ENCODE data around the gene TRAPPC14.
A peak's percentile ranks its signal among the peaks of the same experiment; 100 is the strongest.
"Not testable (repeated sequence)": the region's sequence is repeated elsewhere in the genome, so short reads cannot be mapped to it uniquely, and the experiment has no call there.

TRAPPC14 gene, protein sequence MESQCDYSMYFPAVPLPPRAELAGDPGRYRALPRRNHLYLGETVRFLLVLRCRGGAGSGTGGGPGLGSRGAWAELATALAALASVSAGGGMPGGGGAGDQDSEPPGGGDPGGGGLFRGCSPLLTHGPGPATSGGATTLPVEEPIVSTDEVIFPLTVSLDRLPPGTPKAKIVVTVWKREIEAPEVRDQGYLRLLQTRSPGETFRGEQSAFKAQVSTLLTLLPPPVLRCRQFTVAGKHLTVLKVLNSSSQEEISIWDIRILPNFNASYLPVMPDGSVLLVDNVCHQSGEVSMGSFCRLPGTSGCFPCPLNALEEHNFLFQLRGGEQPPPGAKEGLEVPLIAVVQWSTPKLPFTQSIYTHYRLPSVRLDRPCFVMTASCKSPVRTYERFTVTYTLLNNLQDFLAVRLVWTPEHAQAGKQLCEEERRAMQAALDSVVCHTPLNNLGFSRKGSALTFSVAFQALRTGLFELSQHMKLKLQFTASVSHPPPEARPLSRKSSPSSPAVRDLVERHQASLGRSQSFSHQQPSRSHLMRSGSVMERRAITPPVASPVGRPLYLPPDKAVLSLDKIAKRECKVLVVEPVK

DNA sequence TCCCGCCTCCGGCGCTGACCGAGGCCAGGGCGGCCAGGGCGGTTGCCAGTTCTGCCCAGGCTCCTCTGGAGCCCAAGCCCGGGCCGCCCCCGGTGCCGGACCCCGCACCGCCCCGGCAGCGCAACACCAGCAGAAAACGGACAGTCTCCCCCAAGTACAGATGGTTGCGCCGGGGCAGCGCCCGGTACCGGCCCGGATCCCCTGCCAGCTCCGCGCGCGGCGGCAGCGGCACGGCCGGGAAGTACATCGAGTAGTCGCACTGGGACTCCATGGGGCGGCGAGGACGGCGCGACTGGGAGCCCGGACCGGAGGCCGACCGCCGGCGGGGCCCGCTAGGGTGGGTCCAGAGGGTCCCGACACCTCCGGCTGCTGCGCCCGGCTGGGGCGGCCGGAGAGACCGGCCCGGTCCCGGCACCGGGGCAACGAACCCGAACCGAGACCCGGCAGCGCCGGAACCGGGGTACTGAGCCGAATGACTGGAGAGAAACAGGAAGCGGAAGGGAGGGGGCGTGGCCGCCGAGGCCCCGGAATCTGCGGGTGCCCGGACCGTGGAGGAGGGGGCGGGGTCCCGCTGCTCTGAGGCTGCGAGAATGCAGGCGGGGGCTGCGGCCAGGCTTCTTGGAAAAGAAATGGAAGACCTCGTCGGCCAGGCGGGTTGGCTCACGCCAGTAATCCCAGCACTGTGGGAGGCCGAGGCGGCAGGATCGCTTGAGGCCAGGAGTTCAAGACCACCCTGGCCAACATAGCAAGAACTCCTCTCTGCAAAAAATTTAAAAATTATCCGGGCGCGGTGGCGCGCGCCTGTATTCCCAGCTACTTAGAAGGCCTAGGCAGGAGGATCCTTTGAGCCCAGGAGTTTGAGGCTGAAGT is at the start of gene TRAPPC14:
Gene TRAPPC14 (minus strand): TSS at position 495 of the 870 bp plus-strand sequence. CDS start 224 bp downstream, at position 271.
- peak; percentile 88 for DNase-seq

DNA sequence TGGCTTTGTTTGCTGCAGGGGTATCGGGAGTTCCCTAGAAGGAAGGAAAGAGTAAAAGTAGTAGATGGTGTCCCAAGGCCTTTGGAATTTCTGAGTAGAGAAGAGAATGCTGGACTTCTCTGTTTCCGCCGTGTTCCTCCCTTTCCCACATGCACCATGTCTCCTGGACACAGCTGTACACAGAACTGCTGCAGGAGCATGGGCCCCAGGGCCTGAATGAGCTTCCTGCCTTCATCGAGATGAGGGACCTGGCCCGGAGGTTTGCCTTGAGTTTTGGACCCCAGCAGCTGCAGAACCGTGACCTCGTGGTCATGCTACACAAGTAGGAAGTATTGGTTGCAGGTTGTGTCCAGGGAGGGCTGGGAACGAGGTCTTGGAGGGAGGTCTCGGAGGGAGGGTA is 45.9 kb upstream of the TRAPPC14 start:
- no peak for DNase-seq

DNA sequence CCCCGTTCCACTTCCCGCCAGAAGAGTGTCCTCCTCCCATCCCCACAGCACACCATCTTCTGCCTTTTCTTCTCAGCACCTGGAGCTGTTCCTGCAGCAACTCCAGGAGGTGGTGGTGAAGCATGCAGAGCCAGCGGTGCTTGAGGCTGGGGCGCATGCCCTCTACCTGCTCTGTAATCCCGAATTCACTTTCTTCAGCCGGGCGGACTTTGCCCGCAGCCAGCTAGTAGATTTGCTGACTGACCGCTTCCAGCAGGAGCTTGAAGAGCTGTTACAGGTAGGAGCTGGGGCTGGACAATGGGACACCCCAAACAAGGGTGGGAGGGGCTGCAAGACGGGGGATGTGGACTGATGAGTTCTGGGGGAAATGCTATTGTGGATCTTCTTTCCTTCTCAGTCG is 42.2 kb upstream of the TRAPPC14 start:
- no peak for DNase-seq

DNA sequence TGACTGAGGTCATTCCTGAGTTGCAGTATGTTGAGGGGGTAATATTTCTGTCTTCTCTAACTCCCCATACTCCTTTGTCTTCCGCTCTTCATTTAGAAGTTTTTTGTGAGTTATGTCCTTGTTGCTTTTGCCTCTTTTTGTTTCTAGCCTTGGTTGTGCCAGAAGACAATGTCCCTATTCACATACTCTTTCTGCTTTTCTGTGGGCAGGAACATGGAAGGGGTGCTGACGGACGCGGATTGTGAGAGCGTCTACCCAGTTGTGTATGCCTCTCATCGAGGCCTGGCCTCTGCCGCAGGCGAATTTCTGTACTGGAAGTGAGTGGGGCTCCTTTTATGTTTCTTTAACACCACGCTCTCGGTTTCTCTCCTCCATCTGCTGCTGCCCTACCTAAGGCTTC is 39.7 kb upstream of the TRAPPC14 start:
- DNase-seq = no peak

DNA sequence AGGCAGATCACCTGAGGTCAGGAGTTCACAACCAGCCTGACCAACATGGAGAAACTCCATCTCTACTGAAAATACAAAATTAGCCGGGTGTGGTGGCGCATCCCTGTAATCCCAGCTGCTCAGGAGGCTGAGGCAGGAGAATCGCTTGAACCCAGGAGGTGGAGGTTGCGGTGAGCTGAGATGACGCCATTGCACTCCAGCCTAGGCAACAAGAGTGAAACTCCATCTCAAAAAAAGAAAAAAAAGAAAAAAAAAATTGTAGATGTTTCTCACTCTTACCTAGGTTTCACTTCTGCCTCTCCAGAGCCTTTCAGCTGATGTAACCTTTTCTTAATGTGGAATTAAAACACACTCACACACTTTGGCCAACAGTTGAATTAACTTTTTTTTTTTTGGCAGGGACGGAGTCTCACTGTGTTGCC is 37.4 kb upstream of the TRAPPC14 start:
- DNase-seq = not testable (repeated sequence)

DNA sequence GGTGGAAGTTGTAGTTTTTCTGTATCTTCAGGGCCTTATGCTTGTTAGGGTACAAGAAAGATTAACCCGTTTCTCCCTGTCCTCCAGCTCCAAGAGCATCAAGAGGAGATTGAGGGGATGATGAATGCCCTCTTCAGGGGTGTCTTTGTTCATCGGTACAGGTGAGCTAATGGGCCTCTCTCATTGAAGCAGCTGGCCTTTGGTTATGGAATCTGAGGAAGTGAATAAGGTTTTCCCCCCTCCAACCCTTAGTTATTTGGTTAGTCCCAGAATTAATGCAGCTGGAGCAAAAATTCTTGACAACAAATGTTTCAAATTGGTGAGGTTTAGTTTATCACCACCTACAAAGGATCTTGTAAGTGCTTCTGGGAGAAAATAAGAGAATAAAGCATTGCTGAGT is 36.7 kb upstream of the TRAPPC14 start:
- peak; percentile 9 for DNase-seq

DNA sequence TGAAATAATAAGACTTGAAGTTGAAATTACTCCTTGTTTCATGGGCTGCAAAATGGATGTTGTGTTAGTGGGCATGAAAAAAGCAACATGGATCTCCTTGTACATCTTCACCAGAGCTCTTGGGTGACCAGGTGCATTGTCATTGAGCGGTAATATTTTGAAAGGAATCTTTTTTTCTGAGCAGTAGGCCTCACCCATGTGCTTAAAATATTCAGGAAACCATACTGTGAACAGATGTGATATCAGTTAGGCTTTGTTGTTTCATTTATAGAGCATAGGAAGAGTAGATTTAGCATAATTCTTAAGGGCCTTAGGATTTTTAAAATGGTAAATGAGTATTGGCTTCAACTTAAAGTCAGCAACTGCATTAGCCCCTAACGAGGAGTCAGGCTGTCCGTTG is 34.4 kb upstream of the TRAPPC14 start:
- DNase-seq = no peak

DNA sequence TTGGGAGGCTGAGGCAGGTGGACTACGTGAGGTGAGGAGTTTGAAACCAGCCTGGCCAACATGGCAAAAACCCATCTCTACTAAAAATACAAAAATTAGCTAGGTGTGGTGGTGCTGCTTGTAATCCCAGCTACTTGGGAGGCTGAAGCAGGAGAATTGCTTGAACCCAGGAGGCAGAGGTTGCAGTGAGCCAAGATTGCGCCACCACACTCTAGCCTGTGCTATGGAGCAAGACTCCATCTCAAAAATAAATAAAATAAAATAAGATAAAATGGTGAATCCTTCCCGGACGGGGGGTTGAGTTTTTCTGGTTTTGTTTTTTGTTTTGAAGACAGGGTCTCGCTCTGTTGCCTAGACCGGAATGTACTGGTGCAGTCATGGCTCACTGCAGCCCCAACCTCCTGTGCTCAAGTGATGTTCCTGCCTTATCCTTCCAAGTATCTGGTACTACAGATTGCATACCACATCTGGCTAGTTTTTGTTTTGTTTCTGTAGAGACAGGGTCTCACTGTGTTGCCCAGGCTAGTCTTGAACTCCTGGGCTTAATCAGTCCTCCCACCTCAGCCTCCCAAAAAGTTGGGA is 33.8 kb upstream of the TRAPPC14 start:
- not testable (repeated sequence) for DNase-seq

DNA sequence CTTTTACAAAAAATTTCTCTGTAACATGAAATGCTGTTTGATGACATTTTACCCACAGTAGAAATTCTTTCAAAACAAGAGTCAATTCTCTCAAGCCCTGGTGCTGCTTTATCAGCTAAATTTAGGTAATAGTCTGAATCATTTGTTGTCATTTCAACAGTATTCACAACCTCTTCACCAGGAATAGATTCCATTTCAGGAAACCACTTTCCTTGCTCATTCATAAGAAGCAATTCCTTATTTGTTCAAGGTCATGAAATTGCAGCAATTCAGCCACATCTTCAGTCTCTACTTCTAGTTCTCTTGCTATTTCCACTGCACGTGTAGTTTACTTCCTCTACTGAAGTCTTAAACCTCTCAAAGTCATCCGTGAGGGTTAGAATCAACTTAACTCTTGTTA is 33.3 kb upstream of the TRAPPC14 start:
- DNase-seq = no peak

DNA sequence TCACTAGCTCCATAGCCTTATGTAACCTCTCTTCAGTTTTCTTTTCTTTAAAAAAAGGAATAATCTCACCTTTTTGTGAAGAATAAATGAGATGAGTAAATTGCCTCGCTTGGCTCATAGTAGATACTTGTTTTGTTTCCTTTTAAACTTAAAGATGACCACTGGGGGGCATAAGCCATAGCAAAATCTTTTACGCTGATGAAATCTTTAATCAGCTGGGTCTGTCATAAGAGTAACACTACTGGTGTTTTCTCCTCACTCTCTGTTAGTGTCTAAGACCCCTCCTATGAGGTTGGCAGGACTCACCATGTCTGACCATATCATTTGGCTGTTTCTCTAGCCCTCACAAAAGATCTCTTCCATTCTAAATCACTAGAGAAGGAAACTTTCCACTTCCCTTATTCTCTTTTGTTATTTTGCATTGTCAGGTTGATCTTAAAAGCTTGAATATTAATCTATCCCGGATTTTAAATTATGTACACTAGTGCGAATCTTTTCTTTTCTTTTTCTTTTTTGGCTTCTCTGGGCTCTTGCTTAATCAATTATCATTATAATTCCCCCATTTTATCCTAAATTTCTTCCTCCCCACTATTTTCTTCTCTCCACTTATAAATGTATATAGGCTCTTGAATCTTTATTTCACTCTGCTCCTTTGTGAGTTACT is 31.7 kb upstream of the TRAPPC14 start:
- no peak for DNase-seq

DNA sequence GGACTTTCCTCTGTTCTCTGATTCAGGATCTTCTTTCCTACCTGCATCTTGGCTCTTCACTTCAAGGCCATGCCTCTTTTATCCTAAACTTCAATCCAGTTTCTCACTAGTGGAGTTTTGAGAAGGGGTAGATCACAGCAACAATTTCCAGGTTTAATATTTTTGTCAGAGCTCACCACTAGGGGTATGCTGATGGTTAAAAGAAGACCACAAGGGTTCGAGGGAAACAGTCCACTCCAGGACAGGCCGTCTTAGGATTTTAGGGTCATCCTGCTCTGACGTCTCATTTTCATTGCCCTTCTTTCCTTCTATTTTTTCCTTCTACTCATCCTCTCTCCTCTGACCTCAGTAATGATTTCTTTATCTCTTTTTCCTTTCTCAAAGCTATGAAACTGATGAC is 30.5 kb upstream of the TRAPPC14 start:
- no peak for DNase-seq

DNA sequence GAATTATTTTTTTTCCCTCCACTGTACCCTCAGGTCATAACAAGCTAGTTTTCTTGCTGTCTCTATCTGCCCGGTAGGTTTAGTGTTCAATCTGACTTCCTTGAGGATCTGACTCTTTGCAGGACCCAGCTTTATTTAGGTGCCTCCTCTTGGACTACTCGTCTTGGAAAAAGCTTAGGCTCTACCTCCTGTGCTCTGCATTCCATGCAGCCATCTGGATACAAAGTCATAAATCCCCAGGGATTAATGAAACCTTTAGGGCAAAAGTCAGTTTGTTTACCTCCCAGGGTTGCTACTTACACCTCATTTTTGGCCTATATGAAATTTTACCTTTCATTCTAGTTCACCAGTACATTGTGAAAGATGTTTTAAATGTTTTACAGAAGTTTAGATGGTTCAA is 27.2 kb upstream of the TRAPPC14 start:
- no peak for DNase-seq

DNA sequence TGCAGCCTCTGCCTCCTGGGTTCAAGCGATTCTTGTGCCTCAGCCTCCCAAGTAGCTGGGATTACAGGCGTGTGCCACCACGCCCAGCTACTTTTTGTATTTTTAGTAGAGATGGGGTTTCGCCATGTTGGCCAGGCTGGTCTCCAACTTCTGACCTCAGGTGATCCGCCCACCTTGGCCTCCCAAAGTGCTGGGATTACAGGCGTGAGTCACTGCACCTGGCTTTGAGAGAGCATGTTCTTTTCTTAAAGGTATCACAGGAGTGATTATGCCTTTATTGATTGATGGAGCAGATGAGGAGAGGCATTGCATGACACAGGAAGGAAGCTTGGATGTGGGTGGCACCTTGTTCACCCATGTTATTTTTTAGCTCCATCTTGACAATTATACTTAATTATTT is 24.6 kb upstream of the TRAPPC14 start:
- DNase-seq = peak; percentile 28

DNA sequence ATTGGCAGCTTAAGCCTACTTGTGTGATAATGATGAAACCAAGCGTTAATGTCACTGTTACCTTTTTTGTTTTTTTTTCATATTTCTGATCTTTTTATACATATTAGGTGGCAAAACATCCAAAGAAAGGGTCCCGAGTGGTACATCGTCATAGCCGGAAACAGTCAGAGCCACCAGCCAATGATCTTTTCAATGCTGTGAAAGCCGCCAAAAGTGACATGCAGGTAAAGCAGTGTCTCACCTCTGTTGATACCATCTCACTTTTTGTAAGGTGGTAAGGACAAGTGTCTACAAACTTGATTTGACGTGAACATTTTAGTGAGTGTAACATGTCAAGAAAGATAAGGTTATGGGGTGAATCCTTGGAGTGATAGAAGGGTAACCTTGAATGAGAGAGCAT is 24.1 kb upstream of the TRAPPC14 start:
- DNase-seq = not testable (repeated sequence)

DNA sequence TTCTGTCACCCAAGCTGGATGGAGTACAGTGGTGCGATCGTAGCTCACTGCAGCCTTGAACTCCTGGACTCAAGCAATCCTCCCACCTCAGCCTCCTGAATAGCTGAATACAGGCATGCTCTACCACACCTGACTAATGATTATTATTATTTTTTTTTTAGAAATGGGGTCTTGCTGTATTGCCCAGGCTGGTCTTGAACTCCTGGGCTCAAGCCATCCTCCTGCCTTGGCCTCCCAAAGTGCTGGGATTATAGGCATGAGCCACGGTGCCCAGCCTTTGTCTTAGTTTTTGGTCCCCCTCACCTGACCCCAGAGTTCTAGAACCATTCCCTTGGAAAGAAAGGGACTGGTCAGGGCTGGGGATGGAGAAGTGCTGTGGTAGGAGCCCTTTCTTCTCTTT is 21.6 kb upstream of the TRAPPC14 start:
- DNase-seq = not testable (repeated sequence)

DNA sequence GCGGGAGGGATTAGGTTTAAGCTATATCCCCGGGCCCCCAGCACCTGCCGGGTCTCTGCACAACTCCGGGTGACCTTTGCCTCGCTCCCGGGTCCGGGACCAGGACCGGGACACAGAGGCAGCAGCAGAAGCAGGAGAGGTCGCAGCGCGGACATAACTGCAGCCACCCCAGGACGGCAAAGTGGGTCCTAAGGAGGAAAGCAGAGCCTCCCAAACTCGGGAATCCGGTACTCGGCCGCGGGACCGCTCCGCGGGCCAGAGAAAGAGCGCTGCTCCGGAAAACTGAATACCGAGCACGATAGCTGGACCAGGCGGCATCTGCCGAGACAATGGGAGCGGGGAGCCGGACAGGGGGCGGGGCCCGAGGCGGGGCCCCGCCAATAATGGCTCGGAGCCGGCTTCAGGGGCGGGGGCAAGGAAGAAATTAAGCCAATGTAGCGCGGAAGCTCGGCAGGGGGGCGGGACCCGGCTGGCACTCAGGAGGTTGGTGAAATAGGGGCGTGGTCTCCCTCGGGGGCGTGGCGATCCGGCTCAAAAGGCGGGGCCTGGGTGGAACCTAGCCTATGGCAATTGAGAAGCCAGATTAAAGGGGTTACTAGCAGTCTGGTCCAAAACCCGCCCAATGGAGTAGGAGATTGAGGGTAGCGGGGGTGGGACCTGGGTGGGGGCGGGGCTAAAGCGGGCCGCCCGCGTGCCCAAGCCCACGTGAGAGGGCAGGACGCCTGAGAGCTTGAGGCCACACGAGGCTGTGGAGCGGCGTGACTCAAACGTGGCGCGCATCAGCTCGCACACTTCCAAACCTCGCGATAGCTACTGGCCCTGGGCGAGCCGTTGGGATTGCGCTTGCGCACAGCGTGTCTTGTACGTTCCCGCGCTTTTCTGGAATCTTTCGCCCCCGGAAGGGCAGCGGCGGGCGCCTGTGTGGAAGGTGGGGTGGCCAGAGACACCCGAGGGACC is 18.8 kb upstream of the TRAPPC14 start, which contains the start of the genes GPC2 and STAG3:
Gene GPC2 (minus strand): TSS at position 337 of the 957 bp plus-strand sequence. CDS start 182 bp downstream, at position 155.
Gene STAG3 (plus strand): TSS at position 874 of the 957 bp plus-strand sequence. CDS start 2,639 bp downstream, outside the sequence.
- peak; percentile 97 for DNase-seq

DNA sequence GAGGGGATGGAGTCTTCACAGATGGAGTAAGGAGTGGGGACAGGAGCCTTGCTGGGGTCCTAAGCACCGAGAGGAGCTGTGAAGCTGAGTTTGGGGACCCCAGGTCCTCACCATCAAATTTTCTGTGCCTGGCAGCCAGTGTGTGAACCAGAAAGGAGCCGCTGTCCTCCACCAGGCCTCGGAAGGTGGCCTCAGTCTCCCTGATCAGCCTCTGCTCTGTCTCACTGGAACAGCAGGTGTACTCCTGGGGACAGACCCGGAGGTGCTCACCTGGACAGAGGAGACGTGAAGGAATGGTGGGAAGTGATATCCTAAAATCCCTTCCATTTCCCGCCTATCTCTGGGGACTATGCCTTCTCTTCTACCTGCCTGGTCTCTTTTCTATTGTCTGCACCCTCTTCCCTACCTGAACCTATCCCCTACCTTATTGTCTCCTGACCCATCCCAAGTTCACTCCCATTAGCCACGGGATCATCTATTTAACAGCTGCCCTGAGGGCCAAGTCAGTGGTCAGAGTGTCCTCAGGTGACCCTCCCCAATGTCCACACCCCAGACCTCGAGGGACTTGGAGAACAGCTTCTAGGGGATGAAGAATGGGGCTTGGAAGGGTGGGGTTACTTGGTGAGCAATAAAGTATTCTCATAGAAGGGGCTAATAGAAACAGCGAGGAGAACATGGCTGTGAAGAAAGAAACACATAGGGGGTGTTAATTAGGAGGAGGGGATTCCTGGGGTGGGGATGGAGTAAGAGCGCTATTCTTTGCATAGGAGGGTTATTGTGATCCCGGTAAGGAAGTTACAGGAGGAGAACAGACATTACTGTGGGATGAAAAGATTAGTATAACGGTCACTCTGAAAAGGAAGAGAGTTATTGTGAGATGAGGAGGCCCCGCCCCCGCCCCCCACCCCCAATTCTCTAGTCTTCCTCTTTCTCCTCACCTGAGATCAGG is 17.8 kb upstream of the TRAPPC14 start:
- peak; percentile 42 for DNase-seq

DNA sequence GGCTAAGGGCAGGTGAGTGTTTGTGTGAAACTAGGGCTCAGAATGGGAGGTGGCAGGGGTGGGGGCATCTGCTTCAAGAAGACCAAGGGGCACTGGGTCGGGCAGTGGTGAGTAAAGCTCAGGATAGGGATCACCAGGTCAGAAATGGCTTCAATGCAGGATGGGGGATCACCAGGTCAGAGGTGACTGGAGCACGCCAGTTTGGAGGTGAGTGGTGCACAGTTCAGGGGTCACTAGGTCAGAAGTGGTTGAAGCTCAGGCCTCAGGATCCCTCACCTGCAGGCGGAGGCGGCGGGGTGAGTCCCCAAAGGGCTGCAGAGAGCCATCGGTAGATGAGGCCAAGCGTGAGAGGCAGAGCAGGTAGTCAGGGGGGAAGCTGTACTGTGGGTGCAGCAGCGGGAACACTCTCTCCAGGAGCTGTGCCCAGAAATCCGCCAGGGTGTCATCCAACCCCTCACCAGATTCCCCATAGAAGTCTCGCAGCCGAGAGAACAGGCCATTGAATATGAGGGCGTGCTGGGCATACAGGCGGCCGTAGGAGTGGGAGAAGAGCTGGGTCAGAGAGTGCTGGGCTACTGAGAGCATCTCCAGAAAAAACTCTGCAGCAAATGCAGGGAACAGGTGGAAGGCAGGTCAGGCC is 16.9 kb upstream of the TRAPPC14 start:
- DNase-seq = no peak

DNA sequence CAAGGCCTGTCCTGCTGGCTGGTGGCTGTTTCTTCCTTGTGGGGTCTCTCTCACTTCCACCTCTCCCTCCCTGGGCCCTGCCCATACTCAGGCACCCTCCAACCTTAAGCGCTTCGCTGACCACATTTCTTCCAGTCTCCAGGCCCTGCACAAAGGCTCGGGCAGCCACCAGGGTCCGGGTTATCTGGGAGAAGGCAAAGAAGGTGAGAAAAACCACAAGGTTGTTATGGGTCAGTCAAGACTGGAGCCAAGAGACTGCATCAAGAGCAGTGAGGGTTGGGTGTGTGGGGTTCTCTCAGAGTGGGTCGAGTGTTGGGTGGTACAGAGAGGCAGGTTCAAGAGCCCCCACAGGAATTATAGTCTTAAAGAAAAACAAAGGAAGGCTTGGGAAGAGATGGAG is 16.1 kb upstream of the TRAPPC14 start:
- no peak for DNase-seq

Data from NCI-H146 (cell line).